Ascending aorta (tissue), 2 donors: ENCODE measurements around the gene EIF4EBP3. TPM values are rescaled to one million over a fixed set of nuclear protein-coding genes. Genes with fewer than 3 reads are reported as not detected.

Experiments
- DNase-seq, 2 donors: peaks; one replicate each; pipeline ENCODE4 v3.0.0-alpha.2; 2019; ENCODE audit warnings: low spot score in 2 of 2
- H3K27ac ChIP-seq, 2 donors: fragments of 200-600 bp; sonication (generic); one replicate each; pipeline ENCODE4 v1.5.1; 2016 to 2017; ENCODE audit warnings: mild to moderate bottlenecking in 1 of 2
- H3K27me3 ChIP-seq: fragments of 200-600 bp; sonication (generic); one replicate; pipeline ENCODE4 v1.5.1; 2017
- H3K36me3 ChIP-seq, 2 donors: fragments of 200-600 bp; sonication (generic); one replicate each; pipeline ENCODE4 v1.5.1; 2016
- H3K4me1 ChIP-seq, 2 donors: fragments of 200-600 bp; sonication (generic); one replicate each; pipeline ENCODE4 v1.5.1; 2016 to 2017; ENCODE audit warnings: mild to moderate bottlenecking in 1 of 2
- H3K4me3 ChIP-seq, 2 donors: fragments of 200-600 bp; sonication (generic); one replicate each; pipeline ENCODE4 v1.5.1; 2016 to 2017; ENCODE audit warnings: mild to moderate bottlenecking in 1 of 2
- H3K9me3 ChIP-seq, 2 donors: fragments of 200-600 bp; sonication (generic); one replicate each; pipeline ENCODE4 v1.5.1; 2016
- CTCF ChIP-seq, 3 experiments: fragments of 200-600 bp in 2 of 3; fragments of 450-650 bp in 1 of 3; sonication (generic) in 2 of 3; IDR thresholded peaks; one replicate each; pipeline ENCODE4 v1.5.1; 2016 to 2019; ENCODE audit warnings: antibody characterized with exemption in 3 of 3, mild to moderate bottlenecking in 1 of 3, moderate library complexity in 1 of 3
- intact Hi-C: fragments of 100-400 bp; cut with DNase I; formaldehyde crosslinking; loops from one replicate; pipeline ENCODE4 v1.15.1; 2023
- total RNA-seq: library from RNA; depleted of rRNA; stranded (reverse); fragments of >200 nt; gene quantifications from one replicate; pipeline ENCODE4 v1.1.0, GENCODE V29; 2016

EIF4EBP3 gene
- total RNA-seq, 1 donor from 2014 or later: 4.0 TPM

GRCh38 chr5:140595538-140596300, 48.3 kb downstream of the EIF4EBP3 start:
- intact Hi-C loops: no loop called here
- TF ChIP-seq CTCF (IDR thresholded peaks at IDR 0.05): no peak
- H3K4me3 ChIP-seq: no peak overlapping the region
- no peaks in the 10 kb centered on the region for H3K9me3 ChIP-seq
- H3K27ac ChIP-seq: no peak overlapping the region
- H3K27me3 ChIP-seq: no peaks in the 10 kb centered on the region
- no peaks in the 10 kb centered on the region for H3K36me3 ChIP-seq
- DNase-seq: no peak
- H3K4me1 ChIP-seq: peaks cover 0 to 2% of the 10 kb centered on the region in 2 donors

DNA sequence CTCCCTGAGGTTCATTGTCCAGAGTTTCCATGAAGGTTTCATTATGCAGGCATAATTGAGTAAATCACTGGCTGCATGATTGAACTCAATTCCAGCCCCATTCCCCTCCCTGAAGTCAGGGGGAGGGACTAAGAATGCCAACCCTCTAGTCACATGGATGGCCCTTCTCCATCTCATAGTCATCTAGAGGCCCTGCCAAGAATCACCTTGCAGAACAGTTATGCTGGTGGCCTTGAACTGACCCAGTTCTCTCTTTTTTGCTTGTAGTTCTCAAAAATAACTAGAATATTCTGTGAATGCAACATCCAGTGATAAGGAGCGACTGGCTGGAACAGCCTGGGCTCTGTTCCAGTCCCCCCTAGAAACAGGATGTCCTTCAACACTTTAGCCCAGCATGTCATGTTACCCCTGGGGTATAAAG, 48.9 kb downstream of the EIF4EBP3 start:
- DNase-seq: no peak
- no peaks in the 10 kb centered on the region for H3K9me3 ChIP-seq
- H3K36me3 ChIP-seq: no peaks in the 10 kb centered on the region
- peak overlapping the region in 1 of 2 donors; percentile 16 for H3K27ac ChIP-seq
- H3K4me3 ChIP-seq: no peak overlapping the region
- H3K4me1 ChIP-seq: peaks cover 0 to 2% of the 10 kb centered on the region in 2 donors
- intact Hi-C loops: no loop called here
- no peak for TF ChIP-seq CTCF (IDR thresholded peaks at IDR 0.05)
- H3K27me3 ChIP-seq: no peaks in the 10 kb centered on the region

GRCh38 chr5:140598836-140599235, 51.4 kb downstream of the EIF4EBP3 start:
- Histone ChIP-seq H3K9me3 (no peaks in the 10 kb centered on the region), H3K27ac (no peak overlapping the region), H3K36me3 (no peaks in the 10 kb centered on the region), H3K27me3 (no peaks in the 10 kb centered on the region), H3K4me1 (peaks cover 0 to 2% of the 10 kb centered on the region in 2 donors), H3K4me3 (no peak overlapping the region)
- DNase-seq: no peak
- intact Hi-C loops: no loop called here
- no peak for TF ChIP-seq CTCF (IDR thresholded peaks at IDR 0.05)

Other genes with a start within 250 kb of the EIF4EBP3 start
- gene PFDN1, start 244.6 kb upstream of the EIF4EBP3 start, total RNA-seq: 135 TPM
- 3.0 TPM for gene HBEGF, start 201.1 kb upstream of the EIF4EBP3 start, total RNA-seq
- not detected for gene SLC4A9, start 187.5 kb upstream of the EIF4EBP3 start, total RNA-seq
- gene ANKHD1, start 145.8 kb upstream of the EIF4EBP3 start, total RNA-seq: 73.4 TPM
- gene SRA1, start 9.8 kb downstream of the EIF4EBP3 start, total RNA-seq: 47.3 TPM
- gene APBB3, start 16.9 kb downstream of the EIF4EBP3 start, total RNA-seq: 47.3 TPM
- gene SLC35A4, start 17.2 kb downstream of the EIF4EBP3 start, total RNA-seq: 46.2 TPM
- 122 TPM for gene CD14, start 85.5 kb downstream of the EIF4EBP3 start, total RNA-seq
- 87.7 TPM for gene TMCO6, start 91.8 kb downstream of the EIF4EBP3 start, total RNA-seq
- gene NDUFA2, start 100.0 kb downstream of the EIF4EBP3 start, total RNA-seq: 122 TPM
- 130 TPM for gene IK, start 100.2 kb downstream of the EIF4EBP3 start, total RNA-seq
- 10.1 TPM for gene WDR55, start 117.2 kb downstream of the EIF4EBP3 start, total RNA-seq
- gene DND1, start 125.9 kb downstream of the EIF4EBP3 start, total RNA-seq: 3.5 TPM
- gene HARS1, start 143.7 kb downstream of the EIF4EBP3 start, total RNA-seq: 68.6 TPM
- 10.7 TPM for gene HARS2, start 143.8 kb downstream of the EIF4EBP3 start, total RNA-seq
- 15.5 TPM for gene ZMAT2, start 152.8 kb downstream of the EIF4EBP3 start, total RNA-seq
- not detected for gene PCDHA1, start 238.5 kb downstream of the EIF4EBP3 start, total RNA-seq
- gene PCDHA2, start 247.2 kb downstream of the EIF4EBP3 start, total RNA-seq: not detected